Activated CD8-positive, alpha-beta T cell treated with anti-CD3 and anti-CD28 coated beads for 36 hours (primary cell): ENCODE measurements around the gene FAM120A. TPM values are rescaled to one million over a fixed set of nuclear protein-coding genes. Genes with fewer than 3 reads are reported as not detected.
A peak's percentile ranks its signal among the peaks of the same experiment; 100 is the strongest.

Experiments
- ATAC-seq: fragments of 200-7000 bp; cut with Tn5 transposase; one replicate; pipeline ENCODE4 v1.10.0; 2021; ENCODE audit warnings: mild to moderate bottlenecking, moderate library complexity
- CTCF ChIA-PET: fragments of 350-600 bp; sonication (Branson Sonifier 250); formaldehyde crosslinking; loops from one replicate; lab custom pipeline; 2021; ENCODE audit warnings: antibody characterized with exemption; lab: Charles Lee
- POLR2A ChIA-PET: fragments of 350-600 bp; sonication (Branson Sonifier 250); formaldehyde crosslinking; loops from one replicate; lab custom pipeline; 2021; ENCODE audit warnings: antibody characterized with exemption; lab: Charles Lee
- DNase-seq: peaks from one replicate; pipeline ENCODE4 v3.0.0-alpha.2; 2020
- H3K27ac Mint-ChIP-seq: one replicate; pipeline ENCODE4 v1.8.0; 2021; ENCODE audit warnings: mild to moderate bottlenecking, mixed read lengths
- H3K27me3 Mint-ChIP-seq: one replicate; pipeline ENCODE4 v1.8.0; 2021; ENCODE audit warnings: mixed read lengths
- H3K36me3 Mint-ChIP-seq: one replicate; pipeline ENCODE4 v1.8.0; 2021; ENCODE audit warnings: low read depth, mixed read lengths
- H3K4me1 Mint-ChIP-seq: one replicate; pipeline ENCODE4 v1.8.0; 2021; ENCODE audit warnings: low read depth, mixed read lengths
- H3K4me3 Mint-ChIP-seq: one replicate; pipeline ENCODE4 v1.8.0; 2021; ENCODE audit warnings: mild to moderate bottlenecking, moderate library complexity, mixed read lengths
- H3K9me3 Mint-ChIP-seq: one replicate; pipeline ENCODE4 v1.8.0; 2021; ENCODE audit warnings: mixed read lengths
- CTCF ChIP-seq: fragments of 200-600 bp; IDR thresholded peaks from one replicate; pipeline ENCODE4 v1.8.0; 2022; ENCODE audit warnings: antibody characterized with exemption, mild to moderate bottlenecking
- intact Hi-C: fragments of 100-400 bp; cut with micrococcal nuclease; formaldehyde crosslinking; loops from one replicate; pipeline ENCODE4 v1.10.0; 2022
- total RNA-seq, 2 experiments: library from RNA; stranded (reverse); gene quantifications; one replicate each; pipeline ENCODE4 v1.2.3, GENCODE V29; 2021

The FAM120A gene
- total RNA-seq, 2 experiments from 2014 or later: 121 to 125 TPM

GRCh38 chr9:93572636-93573515 lies 121.4 kb downstream of the FAM120A start:
- DNase-seq: no peak
- CTCF ChIA-PET: no interaction called here
- no peak overlapping the region for H3K4me3 Mint-ChIP-seq
- TF ChIP-seq CTCF: no peak
- H3K9me3 Mint-ChIP-seq: no peaks in the 10 kb centered on the region
- peaks cover 5% of the 10 kb centered on the region for H3K36me3 Mint-ChIP-seq
- no peak overlapping the region for H3K27ac Mint-ChIP-seq
- no peak for ATAC-seq
- intact Hi-C loops: no loop called here
- H3K27me3 Mint-ChIP-seq: no peaks in the 10 kb centered on the region
- POLR2A ChIA-PET: no interaction called here
- H3K4me1 Mint-ChIP-seq: peaks cover 13% of the 10 kb centered on the region

- H3K27ac Mint-ChIP-seq: no peak overlapping the region
- no peak for ATAC-seq
- no peaks in the 10 kb centered on the region for H3K9me3 Mint-ChIP-seq
- CTCF ChIA-PET: no interaction called here
- H3K4me1 Mint-ChIP-seq: peaks cover 18% of the 10 kb centered on the region
- POLR2A ChIA-PET: no interaction called here
- H3K27me3 Mint-ChIP-seq: no peaks in the 10 kb centered on the region
- H3K36me3 Mint-ChIP-seq: peaks cover 5% of the 10 kb centered on the region
- intact Hi-C loops: no loop called here
- H3K4me3 Mint-ChIP-seq: no peak overlapping the region
- TF ChIP-seq CTCF: no peak
- DNase-seq: no peak
Observed at GRCh38 chr9:93573516-93573828, 122.0 kb downstream of the FAM120A start.

GRCh38 chr9:93574091-93574899 lies 122.8 kb downstream of the FAM120A start:
- ChIA-PET CTCF (interaction anchor here (2.1 kb wide), 1 partner anchor 8 kb away, joined by 9 read pairs; no protein-coding TSS in a partner anchor), POLR2A (interaction anchor here (2.1 kb wide), 1 partner anchor 8 kb away, joined by 6 read pairs; no protein-coding TSS in a partner anchor)
- Mint-ChIP-seq H3K4me1 (peaks cover 27% of the 10 kb centered on the region), H3K27ac (no peak overlapping the region), H3K9me3 (no peaks in the 10 kb centered on the region), H3K36me3 (peaks cover 5% of the 10 kb centered on the region), H3K4me3 (peak overlapping the region; percentile 81), H3K27me3 (no peaks in the 10 kb centered on the region)
- no peak for ATAC-seq
- DNase-seq: no peak
- no peak for TF ChIP-seq CTCF
- intact Hi-C loops: no loop called here

GRCh38 chr9:93574900-93575795 lies 123.7 kb downstream of the FAM120A start:
- POLR2A ChIA-PET: interaction anchor here (2.1 kb wide), 1 partner anchor 8 kb away, joined by 6 read pairs; no protein-coding TSS in a partner anchor
- Mint-ChIP-seq H3K4me3 (peak overlapping the region; percentile 81), H3K9me3 (no peaks in the 10 kb centered on the region), H3K36me3 (peaks cover 5% of the 10 kb centered on the region), H3K4me1 (peaks cover 30% of the 10 kb centered on the region), H3K27ac (peak overlapping the region; percentile 91), H3K27me3 (no peaks in the 10 kb centered on the region)
- TF ChIP-seq CTCF: no peak
- intact Hi-C loops: no loop called here
- CTCF ChIA-PET: interaction anchor here (2.1 kb wide), 1 partner anchor 9 kb away, joined by 9 read pairs; no protein-coding TSS in a partner anchor
- ATAC-seq: no peak
- no peak for DNase-seq
